ENCODE measurements around the gene CD79B.
"Not testable (repeated sequence)": the region's sequence is repeated elsewhere in the genome, so short reads cannot be mapped to it uniquely, and the experiment has no call there.

The CD79B gene

GRCh38 chr17:63903787-63904201, 28.3 kb downstream of the CD79B start:
- not testable (repeated sequence) for H3K27me3 ChIP-seq (replicated peaks)

GRCh38 chr17:63901971-63902370, 30.2 kb downstream of the CD79B start:
- DNase-seq; H3K36me3 ChIP-seq (replicated peaks); in situ Hi-C loops (cut with HindIII; ENCODE audit: low pct_ligation_motif_present, low sequenced_read_pairs); H3K27ac ChIP-seq; H3K27me3 ChIP-seq (replicated peaks); H3K4me3 ChIP-seq (ENCODE audit: low read depth, low read length): not testable (repeated sequence)

More at GRCh38 chr17:63903787-63904201, 28.3 kb downstream of the CD79B start:
- H3K36me3 ChIP-seq (replicated peaks); H3K27ac ChIP-seq; H3K4me3 ChIP-seq (ENCODE audit: low read depth, low read length); in situ Hi-C loops (cut with HindIII; ENCODE audit: low pct_ligation_motif_present, low sequenced_read_pairs): not testable (repeated sequence)
- TF ChIP-seq CTCF (IDR thresholded peaks at IDR 0.05; ENCODE audit: low read depth, low read length, missing control alignments), result peak; percentile 26
- DNase-seq, result peak; percentile 49

- H3K4me3 ChIP-seq (ENCODE audit: low read depth, low read length); in situ Hi-C loops (cut with HindIII; ENCODE audit: low pct_ligation_motif_present, low sequenced_read_pairs); DNase-seq; H3K36me3 ChIP-seq (replicated peaks); H3K27ac ChIP-seq; H3K27me3 ChIP-seq (replicated peaks): not testable (repeated sequence)
Observed at GRCh38 chr17:63898899-63899798, 33.0 kb downstream of the CD79B start.

GRCh38 chr17:63896524-63897354, 35.4 kb downstream of the CD79B start, which contains the start of gene CSH1:
TSS of gene CSH1 (minus strand) at chr17:63896574. CDS start at chr17:63896511, 63 bp downstream.
- H3K27me3 ChIP-seq (replicated peaks); in situ Hi-C loops (cut with HindIII; ENCODE audit: low pct_ligation_motif_present, low sequenced_read_pairs); H3K27ac ChIP-seq; DNase-seq; H3K4me3 ChIP-seq (ENCODE audit: low read depth, low read length); H3K36me3 ChIP-seq (replicated peaks): not testable (repeated sequence)

GRCh38 chr17:63894821-63895220, 37.3 kb downstream of the CD79B start:
- DNase-seq; H3K4me3 ChIP-seq (ENCODE audit: low read depth, low read length); H3K36me3 ChIP-seq (replicated peaks); H3K27ac ChIP-seq; H3K27me3 ChIP-seq (replicated peaks); in situ Hi-C loops (cut with HindIII; ENCODE audit: low pct_ligation_motif_present, low sequenced_read_pairs): not testable (repeated sequence)

- DNase-seq; in situ Hi-C loops (cut with HindIII; ENCODE audit: low pct_ligation_motif_present, low sequenced_read_pairs); H3K27me3 ChIP-seq (replicated peaks); H3K36me3 ChIP-seq (replicated peaks); H3K27ac ChIP-seq; H3K4me3 ChIP-seq (ENCODE audit: low read depth, low read length): not testable (repeated sequence)
Observed at GRCh38 chr17:63894021-63894420, 38.1 kb downstream of the CD79B start.

- H3K27ac ChIP-seq; H3K36me3 ChIP-seq (replicated peaks); H3K27me3 ChIP-seq (replicated peaks); DNase-seq; H3K4me3 ChIP-seq (ENCODE audit: low read depth, low read length); in situ Hi-C loops (cut with HindIII; ENCODE audit: low pct_ligation_motif_present, low sequenced_read_pairs): not testable (repeated sequence)
Observed at GRCh38 chr17:63892316-63893037, 39.7 kb downstream of the CD79B start.

- peak; percentile 24 for DNase-seq
- H3K4me3 ChIP-seq (ENCODE audit: low read depth, low read length); H3K27me3 ChIP-seq (replicated peaks); H3K36me3 ChIP-seq (replicated peaks); in situ Hi-C loops (cut with HindIII; ENCODE audit: low pct_ligation_motif_present, low sequenced_read_pairs); H3K27ac ChIP-seq: not testable (repeated sequence)
- peak; percentile 62 for TF ChIP-seq CTCF (IDR thresholded peaks at IDR 0.05; ENCODE audit: low read depth, low read length, missing control alignments)
Observed at GRCh38 chr17:63889026-63889848, 42.9 kb downstream of the CD79B start.

GRCh38 chr17:63885119-63885518, 47.0 kb downstream of the CD79B start:
- H3K27me3 ChIP-seq (replicated peaks); H3K36me3 ChIP-seq (replicated peaks); in situ Hi-C loops (cut with HindIII; ENCODE audit: low pct_ligation_motif_present, low sequenced_read_pairs); H3K4me3 ChIP-seq (ENCODE audit: low read depth, low read length); H3K27ac ChIP-seq; DNase-seq: not testable (repeated sequence)

GRCh38 chr17:63882626-63883126, 49.5 kb downstream of the CD79B start:
- DNase-seq; in situ Hi-C loops (cut with HindIII; ENCODE audit: low pct_ligation_motif_present, low sequenced_read_pairs); H3K36me3 ChIP-seq (replicated peaks); H3K4me3 ChIP-seq (ENCODE audit: low read depth, low read length); H3K27me3 ChIP-seq (replicated peaks); H3K27ac ChIP-seq: not testable (repeated sequence)

Data from brain microvascular endothelial cell (primary cell).